A673 (cell line): ENCODE results near the gene NFKBIB. TPM values are rescaled to one million over a fixed set of nuclear protein-coding genes. Genes with fewer than 3 reads are reported as not detected.
"Not testable (repeated sequence)": the region's sequence is repeated elsewhere in the genome, so short reads cannot be mapped to it uniquely, and the experiment has no call there.

Experiments
- BruUV-seq: library from RNA; stranded (reverse); fragments of 400-500 nt; replicated peaks from 2 replicates; lab custom pipeline; 2021; lab: Mats Ljungman, UMichigan
- CTCF ChIA-PET: fragments of 300-600 bp; sonication (Branson Sonifier 250); formaldehyde crosslinking; loops from one replicate; lab custom pipeline; 2022; ENCODE audit warnings: antibody characterized with exemption; lab: Charles Lee
- POLR2A ChIA-PET: fragments of 300-600 bp; sonication (Branson Sonifier 250); formaldehyde crosslinking; loops from one replicate; lab custom pipeline; 2022; ENCODE audit warnings: antibody characterized with exemption; ENCODE audit not compliant: low non-redundant PET; lab: Charles Lee
- DNase-seq: peaks from one replicate; pipeline ENCODE4 v3.0.0-alpha.2; 2015; ENCODE audit warnings: low spot score
- H3K27ac ChIP-seq: fragments of 200-600 bp; sonication (generic); 2 replicates; pipeline ENCODE4 v1.5.1; 2016; ENCODE audit warnings: mixed run types, low read depth, mild to moderate bottlenecking, mixed read lengths, antibody characterized with exemption, low read length; ENCODE audit not compliant: poor library complexity, severe bottlenecking
- H3K27me3 ChIP-seq: fragments of 200-600 bp; sonication (generic); replicated peaks from 2 replicates; pipeline ENCODE4 v1.6.1; 2017; ENCODE audit warnings: mixed run types, low read depth, mild to moderate bottlenecking, mixed read lengths, antibody characterized with exemption, low read length; ENCODE audit not compliant: insufficient read depth, poor library complexity
- H3K36me3 ChIP-seq: fragments of 200-600 bp; sonication (generic); 2 replicates; pipeline ENCODE4 v1.6.1; 2016; ENCODE audit warnings: mixed run types, mild to moderate bottlenecking, mixed read lengths, antibody characterized with exemption, low read length; ENCODE audit not compliant: insufficient read depth, poor library complexity, severe bottlenecking
- H3K4me1 ChIP-seq: fragments of 200-600 bp; sonication (generic); 2 replicates; pipeline ENCODE4 v1.6.1; 2017; ENCODE audit warnings: mixed run types, mild to moderate bottlenecking, mixed read lengths, antibody characterized with exemption, low read length; ENCODE audit not compliant: insufficient read depth, poor library complexity, severe bottlenecking
- H3K4me3 ChIP-seq: fragments of 200-600 bp; sonication (generic); 2 replicates; pipeline ENCODE4 v1.5.1; 2016; ENCODE audit warnings: low read depth, mixed run types, mild to moderate bottlenecking, mixed read lengths, low read length; ENCODE audit not compliant: poor library complexity, severe bottlenecking
- H3K9me3 ChIP-seq: fragments of 200-600 bp; sonication (generic); 2 replicates; pipeline ENCODE4 v1.6.1; 2016; ENCODE audit warnings: mixed run types, low read depth, mild to moderate bottlenecking, mixed read lengths, antibody characterized with exemption, low read length; ENCODE audit not compliant: poor library complexity, severe bottlenecking
- CTCF ChIP-seq: fragments of 300-800, 200-600 bp; sonication (generic); conservative IDR thresholded peaks from 2 replicates; pipeline ENCODE4 v1.5.1; 2017; ENCODE audit warnings: low read depth, mild to moderate bottlenecking, antibody characterized with exemption, low read length, moderate library complexity, mixed read lengths
- EZH2 ChIP-seq: fragments of 200-600 bp; sonication (generic); IDR thresholded peaks from 2 replicates; pipeline ENCODE4 v1.6.1; 2017; ENCODE audit warnings: borderline replicate concordance, low read depth, mild to moderate bottlenecking, mixed read lengths, antibody characterized with exemption, low read length; ENCODE audit not compliant: poor library complexity, severe bottlenecking
- intact Hi-C: fragments of 100-400 bp; cut with micrococcal nuclease; formaldehyde crosslinking; loops from one replicate; pipeline ENCODE4 v1.10.0; 2022; ENCODE audit not compliant: unreplicated experiment
- total RNA-seq: library from RNA; stranded (reverse); gene quantifications from 2 replicates; pipeline ENCODE4 v1.2.3, GENCODE V29; 2021

Gene NFKBIB
- total RNA-seq, 1 experiment from 2014 or later, result 51.9 TPM

- Histone ChIP-seq H3K4me1 (no peaks in the 10 kb centered on the region), H3K36me3 (no peaks in the 10 kb centered on the region), H3K27ac (no peak overlapping the region), H3K9me3 (no peaks in the 10 kb centered on the region), H3K27me3 (no peaks in the 10 kb centered on the region), H3K4me3 (no peak overlapping the region)
- no peak for DNase-seq
- CTCF ChIA-PET, result interaction anchor here (0.6 kb wide), 1 partner anchor 913 kb away, joined by 4 read pairs; no protein-coding TSS in a partner anchor
- intact Hi-C loops, result no loop called here
- no peak for TF ChIP-seq EZH2
- no peak for TF ChIP-seq CTCF
- no TSS peak for BruUV-seq
- POLR2A ChIA-PET, result no interaction called here
These were observed 19.5 kb upstream of the NFKBIB start for GRCh38 chr19:38880076-38880881.

- POLR2A ChIA-PET, result no interaction called here
These were observed 18.7 kb upstream of the NFKBIB start for GRCh38 chr19:38880882-38881609.

GRCh38 chr19:38883286-38883685 is 16.5 kb upstream of the NFKBIB start:
- TF ChIP-seq EZH2 (no peak), CTCF (no peak)
- ChIA-PET CTCF (no interaction called here), POLR2A (interaction anchor here (0.7 kb wide), 2 partner anchors 11 to 1756 kb away, joined by 4 to 9 read pairs; no protein-coding TSS in a partner anchor)
- H3K4me1 ChIP-seq, result no peaks in the 10 kb centered on the region
- no peaks in the 10 kb centered on the region for H3K27me3 ChIP-seq
- no peak overlapping the region for H3K4me3 ChIP-seq
- intact Hi-C loops, result no loop called here
- no TSS peak for BruUV-seq
- no peaks in the 10 kb centered on the region for H3K36me3 ChIP-seq
- H3K27ac ChIP-seq, result no peak overlapping the region
- H3K9me3 ChIP-seq, result no peaks in the 10 kb centered on the region
- no peak for DNase-seq

More at GRCh38 chr19:38880882-38881609, 18.7 kb upstream of the NFKBIB start:
- Histone ChIP-seq H3K4me1 (no peaks in the 10 kb centered on the region), H3K4me3 (no peak overlapping the region), H3K27ac (no peak overlapping the region), H3K27me3 (no peaks in the 10 kb centered on the region), H3K36me3 (no peaks in the 10 kb centered on the region), H3K9me3 (no peaks in the 10 kb centered on the region)
- intact Hi-C loops, result no loop called here
- CTCF ChIA-PET, result no interaction called here
- DNase-seq, result no peak
- TF ChIP-seq EZH2, result no peak
- no peak for TF ChIP-seq CTCF
- BruUV-seq, result no TSS peak

GRCh38 chr19:38884691-38885090 is 15.1 kb upstream of the NFKBIB start:
- POLR2A ChIA-PET, DNase-seq: not testable (repeated sequence)

More at GRCh38 chr19:38884691-38885090, 15.1 kb upstream of the NFKBIB start:
- H3K4me1 ChIP-seq, intact Hi-C loops, H3K9me3 ChIP-seq, BruUV-seq, H3K4me3 ChIP-seq, H3K27me3 ChIP-seq, CTCF ChIA-PET, H3K36me3 ChIP-seq, H3K27ac ChIP-seq: not testable (repeated sequence)
